Hematopoietic multipotent progenitor cell treated with erythropoietin and hydrocortisone succinate and interleukin-3 and kit ligand, for 6 days (in vitro differentiated cells): ENCODE data around the gene RGS8.
A peak's percentile ranks its signal among the peaks of the same experiment; 100 is the strongest.

ENCODE experiments used
- DNase-seq: peaks from one replicate; pipeline ENCODE4 v3.0.0-alpha.2; 2015

RGS8 gene

GRCh38 chr1:182670032-182670749 lies 14.2 kb downstream of the RGS8 start:
- DNase-seq, result no peak

- DNase-seq, result no peak
Measured at GRCh38 chr1:182669266-182669665, 15.1 kb downstream of the RGS8 start.

- DNase-seq, result no peak
Measured at GRCh38 chr1:182668521-182669054, 15.8 kb downstream of the RGS8 start.

- DNase-seq, result no peak
Measured at GRCh38 chr1:182667848-182668505, 16.4 kb downstream of the RGS8 start.

GRCh38 chr1:182666706-182667105 lies 17.7 kb downstream of the RGS8 start:
- no peak for DNase-seq

- no peak for DNase-seq
Measured at GRCh38 chr1:182664296-182664695, 20.1 kb downstream of the RGS8 start.

- DNase-seq, result no peak
Measured at GRCh38 chr1:182662956-182663355, 21.4 kb downstream of the RGS8 start.

- no peak for DNase-seq
Measured at GRCh38 chr1:182662121-182662890, 22.1 kb downstream of the RGS8 start.

GRCh38 chr1:182658055-182658454 lies 26.3 kb downstream of the RGS8 start:
- no peak for DNase-seq

GRCh38 chr1:182656842-182657397 lies 27.5 kb downstream of the RGS8 start:
- no peak for DNase-seq

GRCh38 chr1:182653986-182654385 lies 30.4 kb downstream of the RGS8 start:
- DNase-seq, result no peak

- no peak for DNase-seq
Measured at GRCh38 chr1:182652933-182653332, 31.5 kb downstream of the RGS8 start.

GRCh38 chr1:182651339-182651724 lies 33.1 kb downstream of the RGS8 start:
- no peak for DNase-seq

- DNase-seq, result no peak
Measured at GRCh38 chr1:182650678-182651338, 33.6 kb downstream of the RGS8 start.

GRCh38 chr1:182649041-182649440 lies 35.3 kb downstream of the RGS8 start:
- DNase-seq, result no peak

- no peak for DNase-seq
Measured at GRCh38 chr1:182646739-182647138, 37.6 kb downstream of the RGS8 start.

GRCh38 chr1:182644886-182645285 lies 39.5 kb downstream of the RGS8 start:
- peak; percentile 59 for DNase-seq

GRCh38 chr1:182643699-182644098 lies 40.7 kb downstream of the RGS8 start:
- no peak for DNase-seq

- DNase-seq, result no peak
Measured at GRCh38 chr1:182642461-182642860, 41.9 kb downstream of the RGS8 start.

- DNase-seq, result no peak
Measured at GRCh38 chr1:182641561-182641960, 42.8 kb downstream of the RGS8 start.

GRCh38 chr1:182639330-182639729 lies 45.1 kb downstream of the RGS8 start:
- no peak for DNase-seq

GRCh38 chr1:182637769-182638168 lies 46.6 kb downstream of the RGS8 start:
- DNase-seq, result no peak

GRCh38 chr1:182635871-182636270 lies 48.5 kb downstream of the RGS8 start:
- no peak for DNase-seq
